ENCODE data around the gene COL6A3.

The COL6A3 gene

DNA sequence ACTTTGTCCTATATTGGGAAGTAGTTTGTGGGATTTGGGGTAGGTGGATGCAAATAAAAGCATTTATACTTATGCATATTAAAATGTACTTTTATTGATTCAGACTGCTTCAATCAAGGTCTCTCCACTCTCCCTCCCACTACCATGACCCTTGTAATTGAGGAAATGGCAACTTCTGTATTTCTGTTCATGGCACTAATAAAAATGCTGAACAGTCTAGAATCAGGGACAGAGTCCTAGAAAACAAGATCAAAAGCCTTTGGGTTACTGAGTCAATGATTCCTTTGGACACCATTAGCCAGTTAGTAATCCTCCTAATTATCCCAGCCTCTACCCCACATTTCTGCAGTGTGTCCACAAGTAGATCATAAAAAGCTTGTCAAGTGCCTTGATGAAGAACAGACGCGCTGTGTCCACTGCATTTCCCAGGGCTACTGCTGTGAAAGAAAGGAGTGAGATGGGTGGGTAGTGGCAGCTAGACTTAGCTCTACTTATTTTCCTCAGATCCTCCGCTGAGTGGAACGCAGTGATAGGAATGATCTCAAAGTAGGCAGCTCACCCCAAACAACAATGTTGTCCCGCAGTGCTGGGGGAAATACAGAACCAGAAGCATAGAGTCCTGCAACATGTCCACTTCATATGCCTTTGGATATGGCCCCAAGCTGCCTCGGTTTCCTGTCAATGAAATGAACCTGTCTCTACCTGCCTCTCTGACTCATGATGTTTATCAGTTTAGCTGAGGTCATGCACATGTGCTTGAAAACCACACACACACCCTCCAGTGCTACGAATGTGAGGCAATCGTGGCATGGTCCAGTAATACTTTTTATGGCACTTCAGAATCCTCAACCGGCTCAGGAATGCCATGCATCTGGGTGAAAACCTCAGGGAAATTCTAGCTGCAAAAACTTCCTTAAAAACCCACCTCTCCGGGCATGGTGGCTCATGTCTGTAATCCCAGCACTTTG lies 115.5 kb downstream of the COL6A3 start:
- DNase-seq (ENCODE audit: low read depth in 1 of 2, low spot score in 1 of 2): no peak

GRCh38 chr2:237297421-237298150 lies 116.4 kb downstream of the COL6A3 start:
- no peak for DNase-seq (ENCODE audit: low read depth in 1 of 2, low spot score in 1 of 2)

- DNase-seq (ENCODE audit: low read depth in 1 of 2, low spot score in 1 of 2): no peak
Observed at GRCh38 chr2:237296756-237297155, 117.2 kb downstream of the COL6A3 start.

DNA sequence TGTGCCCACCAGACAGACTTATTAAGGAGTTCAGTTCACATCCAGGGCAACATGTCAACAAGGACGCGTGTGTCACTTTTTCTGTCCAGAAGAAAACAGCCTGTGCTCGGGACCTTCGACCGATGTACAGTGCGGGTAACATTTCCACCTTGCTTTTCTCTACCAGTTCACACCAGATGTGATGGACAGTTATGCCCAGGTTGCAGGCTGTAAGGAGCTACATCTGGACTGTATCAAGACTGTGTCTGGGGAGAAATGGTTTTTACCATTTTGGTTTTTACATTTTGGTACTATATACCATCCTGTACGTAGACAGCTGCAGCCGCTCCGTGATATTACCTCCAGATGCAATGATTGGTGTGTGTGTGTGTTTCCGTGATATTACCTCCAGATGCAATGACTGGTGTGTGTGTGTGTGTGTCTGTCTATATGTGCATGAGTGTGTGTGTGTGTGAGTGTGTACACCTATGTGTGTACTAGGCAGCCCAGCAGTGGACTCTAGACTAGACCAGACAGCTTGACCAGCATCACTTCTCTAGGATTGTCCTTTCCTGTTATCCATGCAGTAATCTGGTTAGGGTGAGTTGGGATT lies 118.0 kb downstream of the COL6A3 start:
- no peak for DNase-seq (ENCODE audit: low read depth in 1 of 2, low spot score in 1 of 2)

DNA sequence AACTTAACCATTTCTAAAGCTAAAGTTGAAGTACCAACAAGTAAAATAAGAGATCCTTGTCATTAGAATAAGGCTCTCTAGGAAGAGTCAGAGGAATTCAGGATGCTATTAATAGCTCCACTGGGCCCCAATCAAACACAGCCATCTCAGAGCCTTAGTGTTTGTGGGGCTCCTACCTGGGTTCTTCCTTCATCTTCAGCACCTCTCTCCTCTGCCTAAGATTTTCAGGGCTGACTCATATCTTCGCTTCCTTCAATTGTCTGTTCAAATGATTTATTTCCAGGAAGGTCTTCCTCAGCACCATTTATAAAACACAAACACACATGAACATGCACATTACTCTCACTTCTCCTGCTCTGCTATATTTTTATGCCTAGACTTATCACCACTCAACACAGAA lies 119.5 kb downstream of the COL6A3 start:
- no peak for DNase-seq (ENCODE audit: low read depth in 1 of 2, low spot score in 1 of 2)

GRCh38 chr2:237293978-237294377 lies 120.0 kb downstream of the COL6A3 start:
- no peak for DNase-seq (ENCODE audit: low read depth in 1 of 2, low spot score in 1 of 2)

DNA sequence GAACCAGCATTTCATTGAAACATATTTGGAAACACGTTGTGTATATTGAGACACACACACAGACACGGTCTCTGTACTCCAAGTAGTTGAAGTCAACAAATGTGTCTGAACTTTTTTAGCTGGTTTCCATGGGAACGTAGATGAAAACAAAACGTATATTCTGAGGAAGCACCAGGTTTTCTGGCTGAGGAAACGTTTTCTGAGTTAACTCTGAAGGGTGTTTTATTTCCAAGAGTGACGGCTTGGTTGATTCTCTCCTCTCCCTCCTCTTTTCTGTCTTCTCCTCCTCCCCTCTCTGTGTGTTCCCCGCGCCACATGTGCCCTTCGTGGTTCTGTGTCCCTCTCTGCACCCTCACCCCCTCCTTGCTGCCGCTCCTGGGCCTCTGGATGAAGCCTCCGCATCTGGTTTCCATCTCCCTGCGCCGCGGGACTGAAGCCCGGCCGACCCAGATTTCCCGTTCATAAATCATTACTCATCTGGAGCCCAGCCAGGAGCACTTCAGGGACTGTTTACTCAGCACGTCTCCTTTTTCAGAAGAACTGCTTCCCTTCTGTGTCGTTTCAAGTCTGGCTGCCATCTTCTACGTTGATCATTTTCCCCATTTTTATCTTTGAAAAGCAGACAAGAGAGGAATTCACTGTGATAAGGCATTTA lies 122.7 kb downstream of the COL6A3 start:
- DNase-seq (ENCODE audit: low read depth in 1 of 2, low spot score in 1 of 2): no peak

DNA sequence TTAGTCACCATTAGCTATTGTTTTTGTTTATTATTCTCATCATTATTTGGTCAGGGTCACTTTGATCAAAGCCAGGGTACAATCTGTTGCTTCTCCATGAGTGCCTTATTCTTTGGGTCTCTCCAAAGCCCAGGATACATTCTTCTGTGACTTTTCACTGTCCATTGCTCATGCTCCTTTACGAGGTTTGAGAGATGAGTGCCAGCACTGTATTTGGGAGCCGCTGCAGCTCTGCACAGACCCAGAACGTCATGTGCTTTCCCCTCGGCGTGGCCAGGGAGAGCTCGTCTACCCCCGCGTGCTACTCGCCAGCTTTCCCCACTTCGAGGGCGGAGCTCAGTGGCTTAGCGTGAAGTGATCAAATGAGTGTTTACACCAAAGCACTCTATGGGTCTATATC lies 123.7 kb downstream of the COL6A3 start:
- no peak for DNase-seq (ENCODE audit: low read depth in 1 of 2, low spot score in 1 of 2)

- no peak for DNase-seq (ENCODE audit: low read depth in 1 of 2, low spot score in 1 of 2)
Observed at GRCh38 chr2:237289139-237289538, 124.8 kb downstream of the COL6A3 start.

DNA sequence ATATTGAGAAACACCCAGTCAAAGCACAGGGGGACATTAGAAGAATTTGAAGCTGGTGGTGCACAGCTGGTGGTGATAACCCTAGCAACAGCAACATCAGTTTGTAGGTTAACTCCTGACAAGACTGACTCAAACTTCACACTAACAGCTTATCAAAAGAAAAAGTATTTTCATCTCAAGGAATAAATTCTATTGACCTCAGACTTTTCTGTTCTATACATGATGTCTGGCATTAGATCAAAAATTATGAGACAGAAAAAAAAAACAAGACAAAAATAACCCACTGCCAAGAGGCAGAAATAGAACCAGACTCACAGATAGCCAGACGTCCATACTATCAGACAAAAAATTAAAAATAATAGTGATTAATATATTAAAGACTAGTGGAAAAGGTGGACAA lies 126.1 kb downstream of the COL6A3 start:
- DNase-seq (ENCODE audit: low read depth in 1 of 2, low spot score in 1 of 2): no peak

DNA sequence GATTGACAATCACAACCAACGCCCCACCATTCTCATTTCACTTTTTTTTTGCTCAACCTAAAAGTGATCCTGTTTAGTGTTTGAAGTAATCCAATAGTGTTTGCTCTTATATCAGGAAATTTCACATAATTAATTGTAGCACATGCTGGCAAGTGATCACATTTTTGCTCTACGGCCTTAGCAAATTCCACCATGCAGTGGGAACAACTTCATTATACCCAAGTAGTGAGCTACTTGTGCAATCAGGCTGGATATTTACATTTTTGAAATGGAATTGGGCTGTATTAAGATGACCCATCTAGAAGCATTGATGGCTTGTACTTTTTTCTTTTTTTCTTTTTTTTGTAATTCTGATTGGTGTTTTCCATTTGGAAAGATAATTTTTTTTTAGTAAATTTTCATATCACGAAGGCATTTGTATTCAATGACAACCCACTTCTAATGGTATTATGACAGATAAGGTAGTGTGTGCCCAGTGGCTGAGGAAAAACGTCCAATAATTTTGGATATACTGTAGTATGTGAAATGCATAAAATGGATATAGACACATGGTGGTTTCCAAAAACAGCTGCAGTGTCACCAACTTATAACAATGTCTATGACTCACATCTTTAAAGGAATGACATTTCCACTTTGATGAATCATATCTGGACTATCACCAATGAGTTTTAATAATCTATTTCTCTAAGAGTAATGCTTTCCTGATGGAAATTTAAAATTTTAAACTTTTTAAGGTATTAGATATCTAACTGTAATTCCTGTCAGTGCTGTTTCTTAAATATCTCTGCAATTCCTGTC lies 130.6 kb downstream of the COL6A3 start:
- DNase-seq (ENCODE audit: low read depth in 1 of 2, low spot score in 1 of 2): no peak

GRCh38 chr2:237282568-237283128 lies 131.3 kb downstream of the COL6A3 start:
- DNase-seq (ENCODE audit: low read depth in 1 of 2, low spot score in 1 of 2): no peak

GRCh38 chr2:237281836-237282306 lies 132.1 kb downstream of the COL6A3 start:
- DNase-seq (ENCODE audit: low read depth in 1 of 2, low spot score in 1 of 2): no peak

- DNase-seq (ENCODE audit: low read depth in 1 of 2, low spot score in 1 of 2): no peak
Observed at GRCh38 chr2:237280939-237281338, 133.0 kb downstream of the COL6A3 start.

GRCh38 chr2:237280229-237280628 lies 133.7 kb downstream of the COL6A3 start:
- DNase-seq (ENCODE audit: low read depth in 1 of 2, low spot score in 1 of 2): no peak

GRCh38 chr2:237279012-237279768 lies 134.8 kb downstream of the COL6A3 start:
- no peak for DNase-seq (ENCODE audit: low read depth in 1 of 2, low spot score in 1 of 2)

- no peak for DNase-seq (ENCODE audit: low read depth in 1 of 2, low spot score in 1 of 2)
Observed at GRCh38 chr2:237278568-237278967, 135.4 kb downstream of the COL6A3 start.

DNA sequence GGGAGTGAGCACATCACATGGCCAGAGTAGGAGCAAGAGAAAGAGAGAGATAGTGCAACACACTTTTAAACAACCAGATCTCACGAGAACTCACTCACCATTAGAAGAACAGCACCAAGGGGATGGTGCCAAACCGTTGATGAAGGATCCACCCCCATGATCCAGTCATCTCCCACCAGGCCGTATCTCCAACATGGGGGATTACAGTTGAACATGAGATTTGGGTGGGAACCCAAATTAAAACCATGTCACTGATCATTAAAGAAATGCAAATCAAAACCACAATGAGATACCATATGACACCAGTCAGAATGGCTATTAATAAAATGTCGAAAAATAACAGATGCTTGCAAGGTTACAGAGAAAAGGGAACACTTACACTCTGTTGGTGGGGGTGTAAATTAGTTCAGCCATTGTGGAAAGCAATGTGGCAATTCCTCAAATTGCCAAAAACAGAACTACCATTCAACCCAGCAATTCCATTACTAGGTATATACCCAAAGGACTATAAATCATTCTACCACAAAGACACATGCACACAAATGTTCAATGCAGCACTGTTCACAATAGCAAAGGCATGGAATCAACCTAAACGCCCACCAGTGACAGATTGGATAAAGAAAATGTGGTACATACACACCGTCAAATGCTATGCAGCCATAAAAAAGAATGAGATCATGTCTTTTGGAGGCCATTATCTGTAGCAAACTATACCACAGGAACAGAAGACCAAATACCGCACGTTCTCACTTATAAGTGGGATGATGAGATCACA lies 137.1 kb downstream of the COL6A3 start:
- no peak for DNase-seq (ENCODE audit: low read depth in 1 of 2, low spot score in 1 of 2)
